Measurements from ENCODE around the gene CDCA7L.

The CDCA7L gene

DNA sequence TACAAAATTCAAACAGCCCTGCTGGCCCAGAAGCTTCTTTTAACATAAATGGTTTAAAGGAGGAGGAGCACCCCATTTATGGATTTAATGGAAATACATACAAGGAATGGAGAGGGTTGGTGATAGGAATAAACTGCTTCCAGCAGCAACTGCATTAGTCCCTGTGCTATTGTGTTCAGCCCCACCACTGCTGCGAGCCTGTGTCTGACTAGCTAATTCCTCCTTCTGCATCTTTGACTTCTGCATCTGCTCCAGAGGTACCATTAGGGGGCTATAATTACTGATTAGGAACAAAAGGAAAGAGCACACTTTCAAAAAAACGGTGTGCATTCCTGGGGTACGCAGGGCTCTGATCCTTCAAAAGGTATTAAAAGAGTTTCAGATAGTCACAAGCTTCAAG is 24.8 kb downstream of the CDCA7L start:
- H3K36me3 ChIP-seq (ENCODE audit: control insufficient read depth, low read depth, low read length), result peaks cover 3% of the 10 kb centered on the region

DNA sequence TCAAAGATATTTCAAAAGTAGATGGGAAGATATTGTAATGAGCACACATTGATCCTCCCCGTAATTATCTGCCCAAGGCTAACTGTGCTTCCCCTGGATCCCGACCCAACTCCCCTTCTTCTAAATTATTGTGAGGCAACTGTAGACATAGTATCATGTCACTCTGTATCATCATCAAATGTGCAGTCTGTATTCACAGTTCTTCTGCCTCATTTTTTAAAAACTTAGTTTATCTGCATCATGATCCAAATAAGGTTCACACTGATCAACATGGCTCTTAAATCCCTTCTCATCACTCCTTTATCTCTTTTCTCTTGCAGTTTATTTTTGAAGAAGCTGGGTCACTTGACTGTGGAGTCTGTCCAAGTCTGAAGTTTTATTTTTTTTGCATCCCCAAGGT is 27.5 kb downstream of the CDCA7L start:
- Histone ChIP-seq H3K4me3 (ENCODE audit: low read length) (no peak overlapping the region), H3K27ac (ENCODE audit: low read length) (no peak overlapping the region), H3K4me1 (ENCODE audit: control insufficient read depth, low read depth, low read length) (peaks cover 25% of the 10 kb centered on the region), H3K9me3 (ENCODE audit: control insufficient read depth, low read depth, low read length) (no peaks in the 10 kb centered on the region), H3K36me3 (ENCODE audit: control insufficient read depth, low read depth, low read length) (peaks cover 23% of the 10 kb centered on the region), H3K27me3 (ENCODE audit: control insufficient read depth, insufficient read depth, low read length) (no peaks in the 10 kb centered on the region), H3K9ac (ENCODE audit: low read length) (no peak overlapping the region)

More for the DNA sequence above, 24.8 kb downstream of the CDCA7L start:
- no peaks in the 10 kb centered on the region for H3K27me3 ChIP-seq (ENCODE audit: control insufficient read depth, insufficient read depth, low read length)
- no peak overlapping the region for H3K9ac ChIP-seq (ENCODE audit: low read length)
- H3K27ac ChIP-seq (ENCODE audit: low read length), result no peak overlapping the region
- peaks cover 46% of the 10 kb centered on the region for H3K4me1 ChIP-seq (ENCODE audit: control insufficient read depth, low read depth, low read length)
- H3K9me3 ChIP-seq (ENCODE audit: control insufficient read depth, low read depth, low read length), result no peaks in the 10 kb centered on the region
- no peak overlapping the region for H3K4me3 ChIP-seq (ENCODE audit: low read length)

- no peak overlapping the region for H3K4me3 ChIP-seq (ENCODE audit: low read length)
- H3K27ac ChIP-seq (ENCODE audit: low read length), result no peak overlapping the region
- H3K27me3 ChIP-seq (ENCODE audit: control insufficient read depth, insufficient read depth, low read length), result no peaks in the 10 kb centered on the region
- no peak overlapping the region for H3K9ac ChIP-seq (ENCODE audit: low read length)
- H3K36me3 ChIP-seq (ENCODE audit: control insufficient read depth, low read depth, low read length), result peaks cover 28% of the 10 kb centered on the region
- H3K4me1 ChIP-seq (ENCODE audit: control insufficient read depth, low read depth, low read length), result peaks cover 13% of the 10 kb centered on the region
- no peaks in the 10 kb centered on the region for H3K9me3 ChIP-seq (ENCODE audit: control insufficient read depth, low read depth, low read length)
These were observed 29.1 kb downstream of the CDCA7L start for GRCh38 chr7:21916629-21917028.

GRCh38 chr7:21916176-21916575 is 29.5 kb downstream of the CDCA7L start:
- Histone ChIP-seq H3K27ac (ENCODE audit: low read length) (no peak overlapping the region), H3K4me1 (ENCODE audit: control insufficient read depth, low read depth, low read length) (peaks cover 9% of the 10 kb centered on the region), H3K27me3 (ENCODE audit: control insufficient read depth, insufficient read depth, low read length) (no peaks in the 10 kb centered on the region), H3K9ac (ENCODE audit: low read length) (no peak overlapping the region), H3K9me3 (ENCODE audit: control insufficient read depth, low read depth, low read length) (no peaks in the 10 kb centered on the region), H3K36me3 (ENCODE audit: control insufficient read depth, low read depth, low read length) (peaks cover 33% of the 10 kb centered on the region), H3K4me3 (ENCODE audit: low read length) (no peak overlapping the region)

DNA sequence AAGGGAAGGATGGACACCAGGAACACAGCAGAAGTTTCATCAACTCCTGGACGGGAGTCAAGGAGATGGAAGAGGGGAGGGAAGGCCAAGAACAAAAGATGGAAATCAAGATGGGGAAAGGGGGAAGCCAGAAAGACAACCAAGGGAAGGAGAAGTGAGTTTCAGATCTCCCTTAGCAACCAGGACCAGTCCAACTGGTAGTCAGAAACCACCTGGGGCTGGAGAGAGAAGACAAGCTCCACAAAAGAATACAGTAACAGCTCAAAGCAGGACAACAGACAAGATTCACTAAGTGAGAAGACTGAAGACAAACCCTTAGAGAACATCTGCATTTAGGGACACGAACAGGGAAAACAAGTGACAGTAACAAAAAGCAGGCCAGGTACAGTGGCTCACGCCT is 30.6 kb downstream of the CDCA7L start:
- Histone ChIP-seq H3K27ac (ENCODE audit: low read length) (no peak overlapping the region), H3K9ac (ENCODE audit: low read length) (no peak overlapping the region), H3K4me1 (ENCODE audit: control insufficient read depth, low read depth, low read length) (no peaks in the 10 kb centered on the region), H3K27me3 (ENCODE audit: control insufficient read depth, insufficient read depth, low read length) (no peaks in the 10 kb centered on the region), H3K9me3 (ENCODE audit: control insufficient read depth, low read depth, low read length) (no peaks in the 10 kb centered on the region), H3K36me3 (ENCODE audit: control insufficient read depth, low read depth, low read length) (peaks cover 38% of the 10 kb centered on the region), H3K4me3 (ENCODE audit: low read length) (no peak overlapping the region)

DNA sequence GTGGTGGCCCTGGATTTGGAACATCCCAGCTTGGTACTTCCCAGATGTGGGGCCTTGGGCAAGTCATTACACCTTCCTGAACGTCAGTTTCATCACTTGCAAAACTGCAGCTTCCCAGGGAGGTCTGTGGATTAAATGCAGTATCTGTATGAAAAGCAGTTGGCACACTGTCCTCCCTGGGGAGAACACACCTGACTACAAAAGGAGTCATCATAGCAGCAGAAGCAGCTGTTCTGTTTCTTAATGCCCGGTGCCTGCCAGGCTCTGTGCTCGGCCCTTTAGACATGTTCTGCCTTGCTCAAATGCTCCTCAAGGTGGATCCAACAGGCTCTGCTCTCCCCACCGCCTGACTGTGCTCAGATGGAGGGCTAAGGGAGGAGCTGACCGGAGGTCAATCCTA is 31.0 kb downstream of the CDCA7L start:
- Histone ChIP-seq H3K27ac (ENCODE audit: low read length) (no peak overlapping the region), H3K4me3 (ENCODE audit: low read length) (no peak overlapping the region), H3K9ac (ENCODE audit: low read length) (no peak overlapping the region), H3K27me3 (ENCODE audit: control insufficient read depth, insufficient read depth, low read length) (no peaks in the 10 kb centered on the region), H3K36me3 (ENCODE audit: control insufficient read depth, low read depth, low read length) (peaks cover 38% of the 10 kb centered on the region), H3K9me3 (ENCODE audit: control insufficient read depth, low read depth, low read length) (no peaks in the 10 kb centered on the region), H3K4me1 (ENCODE audit: control insufficient read depth, low read depth, low read length) (no peaks in the 10 kb centered on the region)

DNA sequence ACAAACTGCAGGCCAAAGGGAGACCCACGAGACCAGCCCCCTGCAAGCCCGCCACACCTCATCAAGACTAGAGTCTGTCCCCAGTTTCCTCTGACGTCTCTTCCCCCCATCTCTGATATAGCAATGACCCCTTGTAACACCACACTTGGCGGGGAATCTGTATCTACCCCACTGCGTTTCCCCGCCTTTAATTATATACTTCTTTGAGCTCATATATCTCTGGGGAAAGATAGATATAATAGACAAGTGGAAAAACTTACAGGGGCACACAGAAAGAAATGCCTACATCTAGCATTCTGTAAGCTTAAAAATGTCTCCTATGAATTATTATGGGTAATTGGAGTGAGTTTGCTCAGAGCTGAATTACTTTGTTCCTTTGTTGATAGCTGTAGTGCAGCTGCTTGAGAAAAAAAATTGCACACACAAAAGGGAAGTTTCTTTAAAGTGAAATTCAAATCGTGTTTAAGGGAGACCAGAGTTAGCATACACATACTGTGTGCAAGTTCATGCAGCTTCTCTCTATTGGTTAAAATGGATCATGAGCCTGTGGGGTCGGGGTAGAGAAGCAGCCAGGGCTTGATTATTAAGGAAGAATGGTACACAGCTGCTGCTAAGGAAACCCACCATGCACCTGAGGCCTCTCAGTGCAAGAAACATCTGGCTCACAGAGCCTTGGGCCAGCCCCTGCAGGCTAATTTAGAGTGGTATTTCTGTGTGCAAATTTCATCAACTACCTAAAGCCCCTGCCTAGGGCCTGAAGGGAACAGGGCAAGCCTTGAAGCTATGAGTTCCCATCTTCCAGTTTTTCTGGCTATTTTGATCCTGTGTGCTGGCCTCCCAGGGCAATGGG is 32.5 kb downstream of the CDCA7L start:
- Histone ChIP-seq H3K4me1 (ENCODE audit: control insufficient read depth, low read depth, low read length) (no peaks in the 10 kb centered on the region), H3K4me3 (ENCODE audit: low read length) (no peak overlapping the region), H3K36me3 (ENCODE audit: control insufficient read depth, low read depth, low read length) (peaks cover 48% of the 10 kb centered on the region), H3K27ac (ENCODE audit: low read length) (no peak overlapping the region), H3K27me3 (ENCODE audit: control insufficient read depth, insufficient read depth, low read length) (no peaks in the 10 kb centered on the region), H3K9ac (ENCODE audit: low read length) (no peak overlapping the region), H3K9me3 (ENCODE audit: control insufficient read depth, low read depth, low read length) (no peaks in the 10 kb centered on the region)

DNA sequence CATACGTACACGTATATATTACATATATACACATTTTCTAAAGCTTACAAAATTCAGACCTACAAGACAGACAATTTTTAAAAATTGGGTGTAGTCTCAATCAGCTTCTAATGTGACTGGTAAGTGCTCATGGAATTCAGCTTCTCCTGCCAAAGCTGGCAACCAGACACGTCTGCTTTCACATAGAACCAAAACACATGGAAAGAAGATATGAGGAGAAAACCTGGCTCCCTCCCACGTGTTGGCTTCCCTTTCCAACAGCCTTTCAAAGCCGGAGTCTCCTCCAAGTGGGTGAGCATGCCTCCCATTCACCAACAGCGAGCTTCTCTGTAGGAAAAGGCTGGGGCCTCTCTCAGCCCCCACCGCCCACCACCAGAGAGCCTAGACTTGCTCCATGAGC is 33.4 kb downstream of the CDCA7L start:
- no peak overlapping the region for H3K4me3 ChIP-seq (ENCODE audit: low read length)
- no peaks in the 10 kb centered on the region for H3K27me3 ChIP-seq (ENCODE audit: control insufficient read depth, insufficient read depth, low read length)
- H3K9me3 ChIP-seq (ENCODE audit: control insufficient read depth, low read depth, low read length), result no peaks in the 10 kb centered on the region
- H3K4me1 ChIP-seq (ENCODE audit: control insufficient read depth, low read depth, low read length), result no peaks in the 10 kb centered on the region
- peaks cover 56% of the 10 kb centered on the region for H3K36me3 ChIP-seq (ENCODE audit: control insufficient read depth, low read depth, low read length)
- no peak overlapping the region for H3K9ac ChIP-seq (ENCODE audit: low read length)
- no peak overlapping the region for H3K27ac ChIP-seq (ENCODE audit: low read length)

DNA sequence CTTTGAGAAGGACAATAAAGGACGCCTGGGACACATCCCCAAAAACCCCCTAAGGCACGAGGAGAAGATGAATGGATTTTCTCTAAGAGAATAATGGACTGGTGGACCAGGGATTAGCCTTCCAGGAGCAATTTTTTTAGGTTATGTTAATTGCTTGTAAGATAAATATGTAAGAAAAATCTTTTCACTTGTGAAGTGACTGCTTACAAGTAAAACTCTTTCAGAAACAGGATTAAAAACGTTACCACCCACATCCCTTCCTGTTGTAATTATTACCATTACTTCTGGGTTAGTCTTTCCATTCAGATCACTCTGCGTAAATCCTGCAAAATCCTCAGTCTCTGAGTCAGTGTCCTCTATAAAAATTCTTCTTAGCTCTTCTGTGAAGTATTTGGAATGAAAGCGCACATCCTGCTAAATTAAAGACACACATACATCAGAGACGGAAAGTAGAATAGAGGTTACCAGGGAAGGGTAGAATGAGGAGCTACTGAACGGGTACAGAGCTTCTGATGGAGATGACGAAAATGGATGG is 34.3 kb downstream of the CDCA7L start:
- H3K9ac ChIP-seq (ENCODE audit: low read length), result no peak overlapping the region
- no peak overlapping the region for H3K4me3 ChIP-seq (ENCODE audit: low read length)
- H3K27ac ChIP-seq (ENCODE audit: low read length), result no peak overlapping the region
- H3K4me1 ChIP-seq (ENCODE audit: control insufficient read depth, low read depth, low read length), result no peaks in the 10 kb centered on the region
- peaks cover 65% of the 10 kb centered on the region for H3K36me3 ChIP-seq (ENCODE audit: control insufficient read depth, low read depth, low read length)
- no peaks in the 10 kb centered on the region for H3K9me3 ChIP-seq (ENCODE audit: control insufficient read depth, low read depth, low read length)
- no peaks in the 10 kb centered on the region for H3K27me3 ChIP-seq (ENCODE audit: control insufficient read depth, insufficient read depth, low read length)

- no peaks in the 10 kb centered on the region for H3K4me1 ChIP-seq (ENCODE audit: control insufficient read depth, low read depth, low read length)
- no peak overlapping the region for H3K4me3 ChIP-seq (ENCODE audit: low read length)
- no peak overlapping the region for H3K9ac ChIP-seq (ENCODE audit: low read length)
- no peaks in the 10 kb centered on the region for H3K9me3 ChIP-seq (ENCODE audit: control insufficient read depth, low read depth, low read length)
- H3K27ac ChIP-seq (ENCODE audit: low read length), result no peak overlapping the region
- H3K27me3 ChIP-seq (ENCODE audit: control insufficient read depth, insufficient read depth, low read length), result no peaks in the 10 kb centered on the region
- H3K36me3 ChIP-seq (ENCODE audit: control insufficient read depth, low read depth, low read length), result peaks cover 71% of the 10 kb centered on the region
These were observed 35.4 kb downstream of the CDCA7L start for GRCh38 chr7:21910253-21910652.

- Histone ChIP-seq H3K36me3 (ENCODE audit: control insufficient read depth, low read depth, low read length) (peaks cover 74% of the 10 kb centered on the region), H3K27me3 (ENCODE audit: control insufficient read depth, insufficient read depth, low read length) (no peaks in the 10 kb centered on the region), H3K4me1 (ENCODE audit: control insufficient read depth, low read depth, low read length) (no peaks in the 10 kb centered on the region), H3K4me3 (ENCODE audit: low read length) (no peak overlapping the region), H3K9ac (ENCODE audit: low read length) (no peak overlapping the region), H3K27ac (ENCODE audit: low read length) (no peak overlapping the region), H3K9me3 (ENCODE audit: control insufficient read depth, low read depth, low read length) (no peaks in the 10 kb centered on the region)
These were observed 37.0 kb downstream of the CDCA7L start for GRCh38 chr7:21908746-21909145.

All from iPS-18a (cell line).